OCI-M1 (cell line): ENCODE results near the gene FBLN1.

Source experiments
- DNase-seq: peaks from one replicate; lab custom pipeline; 2025; lab: John Stamatoyannopoulos, UW

The FBLN1 gene

GRCh38 chr22:45504373-45505341 lies 2.0 kb downstream of the FBLN1 start:
- DNase-seq, result no peak

- DNase-seq, result no peak
These were observed 3.5 kb downstream of the FBLN1 start for GRCh38 chr22:45505991-45506747.

GRCh38 chr22:45506816-45507360 lies 4.2 kb downstream of the FBLN1 start:
- no peak for DNase-seq

GRCh38 chr22:45507798-45508197 lies 5.1 kb downstream of the FBLN1 start:
- no peak for DNase-seq

- DNase-seq, result no peak
These were observed 6.1 kb downstream of the FBLN1 start for GRCh38 chr22:45508814-45509213.

- DNase-seq, result no peak
These were observed 7.9 kb downstream of the FBLN1 start for GRCh38 chr22:45510376-45511232.

DNA sequence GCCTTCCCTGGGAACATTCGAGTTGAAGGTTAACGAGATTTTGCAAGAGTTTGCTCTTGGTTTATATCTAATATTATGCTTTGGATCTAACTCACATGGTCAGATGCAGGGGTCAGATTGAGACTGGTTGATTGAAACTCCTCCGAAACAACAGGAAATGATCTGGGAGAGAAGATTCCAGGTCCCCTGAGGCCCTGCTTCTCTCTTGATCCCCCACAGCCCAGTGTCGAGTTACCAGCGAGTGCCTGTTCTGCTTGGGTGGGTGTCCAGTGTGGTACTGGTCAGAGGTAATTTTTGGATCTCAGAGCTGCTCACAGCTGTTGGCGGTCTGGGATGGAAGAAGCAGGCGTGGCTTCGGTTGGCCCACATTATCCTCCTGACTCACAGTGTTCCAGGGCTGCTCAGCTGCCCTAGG lies 9.2 kb downstream of the FBLN1 start:
- no peak for DNase-seq

DNA sequence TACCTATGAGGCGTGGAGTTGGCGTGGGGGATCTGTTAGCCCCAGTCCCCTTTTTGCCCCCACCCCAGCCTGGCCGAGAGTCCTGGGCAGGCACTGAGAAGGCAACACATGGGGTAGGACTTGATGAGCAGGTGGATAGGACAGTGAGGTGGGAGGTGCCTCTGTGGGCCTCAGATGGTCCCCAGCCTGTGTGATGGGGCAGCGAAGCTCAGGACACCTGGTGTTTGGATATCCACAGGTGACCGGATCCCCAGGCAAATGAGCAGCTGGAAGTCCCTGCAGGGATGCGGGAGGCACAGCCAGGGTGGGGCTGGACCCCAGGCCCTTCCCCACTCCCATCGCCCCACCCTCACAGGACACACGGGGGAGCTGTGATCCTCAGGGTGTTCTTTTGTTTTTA lies 9.7 kb downstream of the FBLN1 start:
- no peak for DNase-seq

GRCh38 chr22:45515676-45516075 lies 13.0 kb downstream of the FBLN1 start:
- no peak for DNase-seq

GRCh38 chr22:45516163-45516562 lies 13.5 kb downstream of the FBLN1 start:
- DNase-seq, result no peak

- no peak for DNase-seq
These were observed 14.4 kb downstream of the FBLN1 start for GRCh38 chr22:45516923-45517675.

GRCh38 chr22:45518136-45518535 lies 15.5 kb downstream of the FBLN1 start:
- no peak for DNase-seq

- no peak for DNase-seq
These were observed 15.9 kb downstream of the FBLN1 start for GRCh38 chr22:45518580-45518991.

DNA sequence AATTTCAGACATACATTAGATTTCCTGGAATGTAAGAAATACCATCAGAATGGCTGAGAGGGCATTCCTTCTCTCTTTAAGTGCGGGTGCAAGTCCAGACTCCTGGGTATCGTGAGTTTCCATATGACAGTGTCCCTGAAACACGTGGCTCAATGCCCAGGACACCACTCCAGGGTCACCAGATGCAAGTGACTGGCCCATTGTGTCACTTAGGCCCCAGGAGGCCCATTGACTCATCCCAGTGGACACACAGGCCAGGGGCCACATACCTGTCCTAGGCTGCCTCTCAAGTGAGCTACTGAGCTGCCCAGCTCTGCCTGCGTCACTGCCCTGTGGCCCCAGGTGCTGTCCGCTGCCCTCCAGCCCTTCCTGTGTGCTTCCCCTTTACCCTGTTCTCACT lies 18.5 kb downstream of the FBLN1 start:
- no peak for DNase-seq

GRCh38 chr22:45522462-45522861 lies 19.8 kb downstream of the FBLN1 start:
- DNase-seq, result no peak

GRCh38 chr22:45524157-45524556 lies 21.5 kb downstream of the FBLN1 start:
- no peak for DNase-seq

DNA sequence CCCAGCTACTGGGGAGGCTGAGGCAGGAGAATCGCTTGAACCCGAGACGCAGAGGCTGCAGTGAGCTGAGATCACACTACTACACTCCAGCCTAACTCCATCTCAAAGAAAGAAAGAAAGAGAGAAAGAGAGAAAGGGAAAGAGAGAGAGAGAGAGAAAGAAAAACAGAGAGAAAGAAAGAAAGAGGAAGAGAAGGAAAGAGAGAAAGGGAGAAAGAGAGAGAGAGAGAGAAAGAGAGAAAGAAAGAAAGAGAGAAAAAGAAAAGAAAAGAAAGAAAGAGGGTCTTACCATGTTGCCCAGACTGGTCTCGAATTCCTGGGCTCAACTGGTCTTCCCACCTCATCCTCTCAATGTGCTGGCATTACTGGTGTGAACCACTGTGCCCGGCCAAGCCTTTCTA lies 22.3 kb downstream of the FBLN1 start:
- no peak for DNase-seq

- no peak for DNase-seq
These were observed 22.8 kb downstream of the FBLN1 start for GRCh38 chr22:45525480-45525879.

- no peak for DNase-seq
These were observed 23.6 kb downstream of the FBLN1 start for GRCh38 chr22:45526281-45526680.

DNA sequence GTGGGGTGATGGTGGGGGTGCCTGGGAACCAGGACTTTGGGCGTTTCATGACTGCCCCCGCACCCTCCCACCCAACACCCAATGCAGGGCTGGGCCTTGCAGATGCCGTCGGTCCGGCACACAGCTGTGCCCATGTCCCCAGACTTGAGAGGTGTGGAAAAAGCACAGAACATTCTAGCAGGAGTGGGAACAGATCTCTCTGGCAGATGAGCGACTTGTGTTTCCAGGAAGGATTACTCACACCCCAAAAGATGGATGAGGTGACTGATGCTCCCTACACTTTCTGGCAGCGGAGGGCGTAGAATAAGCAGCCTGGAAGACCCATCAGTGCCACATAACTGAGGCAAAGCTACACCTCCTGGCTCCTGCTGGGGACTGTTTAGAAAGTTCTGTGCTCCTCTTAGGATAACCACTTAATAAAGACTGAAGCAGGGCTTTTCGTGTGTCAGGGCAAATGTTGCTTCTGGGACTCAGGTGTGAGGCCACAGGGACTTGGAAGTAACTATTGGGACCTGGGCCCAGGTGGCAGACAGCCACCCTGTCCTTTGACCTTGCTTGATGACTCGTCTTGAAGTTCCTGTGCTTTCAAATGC lies 24.2 kb downstream of the FBLN1 start:
- DNase-seq, result no peak

DNA sequence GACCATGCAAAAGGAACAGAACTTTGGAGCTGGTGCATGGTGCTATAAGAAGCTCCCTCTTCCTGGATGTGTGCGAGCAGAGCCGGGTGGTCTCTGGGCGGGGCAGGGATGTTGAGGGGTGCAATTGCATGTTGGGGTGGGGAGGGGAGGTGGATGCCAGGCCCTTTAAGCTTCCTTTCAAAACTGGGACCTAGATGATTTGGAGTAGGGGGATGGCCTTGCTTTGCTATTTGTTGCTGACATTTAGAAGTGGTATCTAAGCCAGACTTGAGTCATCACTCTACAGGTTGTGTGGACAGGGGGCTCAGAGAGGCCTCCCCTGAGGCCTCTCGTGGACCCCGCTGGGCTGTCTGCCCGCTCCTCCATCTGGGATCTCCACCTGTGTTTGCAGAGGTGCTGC lies 24.8 kb downstream of the FBLN1 start:
- no peak for DNase-seq
